Astrocyte of the cerebellum (primary cell): ENCODE data around the gene CDC42BPA.

Experiments
- DNase-seq: peaks from one replicate; pipeline ENCODE4 v3.0.0-alpha.2; 2011; ENCODE audit warnings: low read depth
- H3K4me3 ChIP-seq: 2 replicates; pipeline ENCODE4 v1.5.1; 2011; ENCODE audit warnings: mild to moderate bottlenecking, low read depth, low read length, moderate library complexity
- in situ Hi-C: cut with HindIII; loops from 2 replicates; pipeline ENCODE4 v1.10.0; 2017; ENCODE audit warnings: low sequenced_read_pairs
- TF ChIP-seq, protein P1 (sequence below): IDR thresholded peaks from 2 replicates; pipeline ENCODE4 v1.5.1; 2012; ENCODE audit warnings: low read length, low read depth, moderate library complexity, mild to moderate bottlenecking; ENCODE audit errors: missing control alignments

CDC42BPA gene

DNA sequence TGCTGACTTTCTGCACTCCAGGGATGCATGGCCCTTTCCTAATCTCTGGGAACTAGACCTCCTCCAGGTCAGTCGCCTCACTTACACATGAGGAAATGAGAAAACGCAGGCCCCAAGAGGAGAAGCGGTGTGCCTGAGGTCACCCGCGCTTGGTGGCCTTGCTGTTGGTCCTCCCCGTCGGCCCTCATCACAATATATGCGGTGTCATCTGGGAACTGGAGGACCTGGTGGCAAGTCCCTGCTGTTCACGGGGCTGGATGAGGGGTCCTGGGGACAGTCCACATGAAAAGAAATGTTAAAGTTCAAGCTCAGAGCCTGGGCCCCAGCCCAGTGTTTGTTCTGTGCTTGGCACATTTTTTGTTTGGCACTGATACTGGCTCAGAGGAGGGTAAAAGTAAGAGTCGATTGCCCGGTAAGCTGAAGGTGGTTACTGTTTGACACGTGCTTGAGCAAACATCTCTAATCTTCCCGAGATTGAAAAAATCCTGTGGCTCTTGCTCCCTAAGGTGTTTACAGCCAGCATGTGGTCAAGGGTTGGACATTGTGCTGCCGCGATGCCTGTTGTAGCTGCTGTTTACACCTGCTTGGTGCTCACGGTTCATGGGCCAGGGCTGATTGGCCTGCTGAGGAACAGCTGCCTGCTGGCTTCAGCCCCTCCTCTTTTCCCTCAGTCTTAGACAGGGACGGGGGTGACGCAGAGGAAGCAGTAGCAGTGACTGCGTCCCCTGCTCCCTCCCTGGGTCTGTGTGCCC lies 373.0 kb downstream of the CDC42BPA start:
- in situ Hi-C loops: no loop called here
- TF ChIP-seq, protein P1, sequence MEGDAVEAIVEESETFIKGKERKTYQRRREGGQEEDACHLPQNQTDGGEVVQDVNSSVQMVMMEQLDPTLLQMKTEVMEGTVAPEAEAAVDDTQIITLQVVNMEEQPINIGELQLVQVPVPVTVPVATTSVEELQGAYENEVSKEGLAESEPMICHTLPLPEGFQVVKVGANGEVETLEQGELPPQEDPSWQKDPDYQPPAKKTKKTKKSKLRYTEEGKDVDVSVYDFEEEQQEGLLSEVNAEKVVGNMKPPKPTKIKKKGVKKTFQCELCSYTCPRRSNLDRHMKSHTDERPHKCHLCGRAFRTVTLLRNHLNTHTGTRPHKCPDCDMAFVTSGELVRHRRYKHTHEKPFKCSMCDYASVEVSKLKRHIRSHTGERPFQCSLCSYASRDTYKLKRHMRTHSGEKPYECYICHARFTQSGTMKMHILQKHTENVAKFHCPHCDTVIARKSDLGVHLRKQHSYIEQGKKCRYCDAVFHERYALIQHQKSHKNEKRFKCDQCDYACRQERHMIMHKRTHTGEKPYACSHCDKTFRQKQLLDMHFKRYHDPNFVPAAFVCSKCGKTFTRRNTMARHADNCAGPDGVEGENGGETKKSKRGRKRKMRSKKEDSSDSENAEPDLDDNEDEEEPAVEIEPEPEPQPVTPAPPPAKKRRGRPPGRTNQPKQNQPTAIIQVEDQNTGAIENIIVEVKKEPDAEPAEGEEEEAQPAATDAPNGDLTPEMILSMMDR: no peak
- no peak overlapping the region for H3K4me3 ChIP-seq
- no peak for DNase-seq

DNA sequence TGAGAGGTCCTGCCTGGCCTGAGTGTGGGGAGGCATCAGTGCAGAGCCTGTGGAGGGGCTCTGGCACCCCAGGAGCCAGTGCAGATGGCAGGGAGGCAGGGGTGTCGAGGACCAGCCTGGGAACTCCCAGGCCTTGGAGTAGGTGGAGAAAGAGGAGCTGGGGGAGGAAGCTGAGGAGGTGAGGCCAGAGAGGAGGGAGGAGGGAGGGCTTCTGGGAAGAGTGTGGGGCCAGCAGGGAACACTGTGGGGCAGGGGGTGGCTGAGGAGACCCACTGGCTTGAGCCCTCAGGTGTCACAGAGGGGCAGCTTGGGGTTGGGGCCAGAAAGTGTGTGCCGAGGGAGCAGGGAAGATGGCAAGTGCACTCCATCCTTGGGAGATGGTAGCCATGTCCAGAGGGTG lies 374.4 kb downstream of the CDC42BPA start:
- H3K4me3 ChIP-seq: no peak overlapping the region
- TF ChIP-seq, protein P1: no peak
- in situ Hi-C loops: no loop called here

DNA sequence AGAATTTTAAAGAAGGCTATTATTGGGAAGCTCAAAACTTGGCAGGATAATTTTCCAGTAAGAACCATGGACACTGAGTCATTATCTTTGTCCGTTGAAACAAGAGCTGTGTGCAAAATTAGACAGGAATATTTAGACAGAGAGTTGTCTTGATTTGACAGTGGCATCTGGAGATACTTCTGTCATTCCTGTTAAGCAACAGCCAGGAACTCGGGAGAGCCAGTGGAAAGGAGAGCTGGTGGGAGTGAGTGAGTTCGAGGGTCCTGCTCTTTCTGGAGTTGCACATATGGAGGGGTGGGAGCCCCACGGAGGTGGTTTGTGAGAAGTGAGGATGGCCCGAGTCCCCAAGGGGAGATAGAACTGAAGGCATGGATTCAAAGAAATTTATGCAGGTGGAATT lies 375.1 kb downstream of the CDC42BPA start:
- TF ChIP-seq, protein P1: no peak
- H3K4me3 ChIP-seq: no peak overlapping the region
- no peak for DNase-seq
- in situ Hi-C loops: no loop called here

More for the DNA sequence above, 374.4 kb downstream of the CDC42BPA start:
- no peak for DNase-seq

DNA sequence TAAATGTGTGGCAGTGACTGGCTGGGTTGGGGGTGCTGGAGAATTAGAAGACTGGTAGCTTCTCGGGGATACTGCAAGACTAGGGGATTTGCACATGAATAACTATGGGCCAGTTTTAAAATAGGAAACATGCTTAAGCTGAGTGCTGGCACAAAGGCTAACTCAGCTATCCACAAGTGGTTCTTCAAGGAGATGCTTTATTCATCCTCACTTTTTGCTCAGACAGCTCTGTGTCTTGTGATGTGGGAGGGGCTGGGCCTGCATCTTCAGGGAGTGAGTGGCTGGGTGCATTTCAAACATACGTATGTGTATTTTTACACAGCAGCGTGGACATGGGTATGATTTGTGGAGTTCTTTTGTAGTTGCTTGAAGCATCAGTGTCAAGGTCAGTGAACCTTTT lies 375.9 kb downstream of the CDC42BPA start:
- TF ChIP-seq, protein P1: no peak
- H3K4me3 ChIP-seq: no peak overlapping the region
- in situ Hi-C loops: no loop called here
- DNase-seq: no peak

DNA sequence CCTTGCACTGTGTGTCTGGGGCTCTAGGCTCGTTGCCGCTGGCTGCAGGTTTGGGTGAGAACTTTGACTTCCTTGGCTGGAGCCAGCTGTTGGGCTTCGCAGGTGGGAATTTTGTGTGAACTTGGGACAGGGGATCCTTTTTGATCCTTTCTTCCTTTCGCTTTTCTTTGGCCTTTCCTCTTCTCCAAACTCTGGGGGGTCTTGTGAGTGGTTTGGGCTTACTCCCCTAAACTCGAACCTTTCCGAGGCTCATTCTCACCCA lies 377.6 kb downstream of the CDC42BPA start:
- DNase-seq: no peak
- in situ Hi-C loops: no loop called here
- peak overlapping the region; percentile 71 for H3K4me3 ChIP-seq
- TF ChIP-seq, protein P1: no peak

DNA sequence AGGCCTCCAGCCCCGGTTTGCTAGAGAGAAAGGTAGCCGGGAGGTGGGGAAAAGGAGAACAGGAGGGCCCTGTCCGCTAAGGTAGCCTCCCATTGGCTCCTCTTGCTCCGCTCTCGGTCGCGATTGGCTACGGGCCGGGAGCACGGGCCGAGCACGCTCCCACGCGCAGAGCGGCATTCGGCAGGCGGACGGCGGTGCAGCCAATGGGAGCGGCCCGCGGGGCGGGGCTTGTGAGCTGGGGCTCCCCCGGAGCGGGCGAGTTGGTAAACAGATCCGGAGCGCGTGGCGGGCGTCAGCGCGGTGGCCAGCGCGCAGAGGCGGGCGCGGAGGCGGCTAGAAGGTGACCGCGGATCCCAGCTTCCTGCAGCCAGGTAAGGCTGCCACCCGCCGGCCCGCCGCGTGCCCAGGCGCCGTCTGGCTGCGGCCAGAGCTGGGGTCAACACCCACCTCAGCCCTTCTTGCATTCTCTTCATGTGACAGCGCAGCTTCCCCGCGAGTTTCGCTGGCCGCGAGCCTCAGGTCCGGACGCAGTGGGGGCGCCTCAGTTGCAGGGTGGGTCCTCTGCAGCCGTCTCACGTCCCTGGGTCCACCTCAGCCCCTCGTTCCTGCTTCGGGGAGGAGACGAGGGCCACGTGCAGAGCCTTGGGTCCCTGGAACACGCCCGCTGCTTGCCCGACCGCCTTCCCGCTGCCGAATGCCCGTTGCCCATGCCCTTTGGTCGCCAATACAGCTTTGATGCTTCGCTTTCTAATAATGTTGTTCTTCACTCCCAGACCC lies 378.1 kb downstream of the CDC42BPA start, which contains the start of gene COQ8A:
Gene COQ8A (plus strand): TSS at position 266 of the 777 bp plus-strand sequence. CDS start 21,092 bp downstream, outside the sequence.
- DNase-seq: peak; percentile 99
- TF ChIP-seq, protein P1: no peak
- H3K4me3 ChIP-seq: peak within 1 kb of the TSS; percentile 71
- in situ Hi-C loops: no loop called here
